ENCODE measurements around the gene PDE4B. TPM values are rescaled to one million over a fixed set of nuclear protein-coding genes. Genes with fewer than 3 reads are reported as not detected.

PDE4B gene
- total RNA-seq, 1 donor from 2014 or later = 7.6 TPM

GRCh38 chr1:66012106-66012784, 219.6 kb downstream of the PDE4B start:
- H3K9me3 ChIP-seq (ENCODE audit: insufficient read depth, low read depth, low read length) = no peaks in the 10 kb centered on the region
- Mint-ChIP-seq H3K27ac (ENCODE audit: unreplicated experiment) (no peak overlapping the region), H3K4me1 (ENCODE audit: low read depth, unreplicated experiment) (no peaks in the 10 kb centered on the region), H3K36me3 (ENCODE audit: low read depth, unreplicated experiment) (no peaks in the 10 kb centered on the region), H3K9me3 (ENCODE audit: unreplicated experiment) (no peaks in the 10 kb centered on the region), H3K4me3 (ENCODE audit: unreplicated experiment) (no peak overlapping the region), H3K27me3 (ENCODE audit: low read depth, unreplicated experiment) (peaks cover 10% of the 10 kb centered on the region)
- no peaks in the 10 kb centered on the region for H3K4me1 ChIP-seq (ENCODE audit: insufficient read depth, low read length)
- H4K20me1 ChIP-seq (ENCODE audit: insufficient read depth, low read length) = no peaks in the 10 kb centered on the region
- no peaks in the 10 kb centered on the region for H3K27me3 ChIP-seq (ENCODE audit: insufficient read depth, low read length)
- no peak overlapping the region for H2AFZ ChIP-seq (ENCODE audit: low read depth, low read length)
- TF ChIP-seq CTCF (IDR thresholded peaks at IDR 0.05; ENCODE audit: insufficient read depth, low read depth, low read length) (no peak), EZH2 (IDR thresholded peaks at IDR 0.05; ENCODE audit: insufficient read depth, low read length) (no peak)
- FAIRE-seq (no peak), DNase-seq (ENCODE audit: low read depth) (no peak)
- H3K4me3 ChIP-seq (ENCODE audit: insufficient read depth, low read depth, low read length) = no peak overlapping the region
- H3K9ac ChIP-seq (ENCODE audit: low read length) = no peak overlapping the region
- no peaks in the 10 kb centered on the region for H3K36me3 ChIP-seq (ENCODE audit: insufficient read depth, low read length)
- no peak overlapping the region for H3K4me2 ChIP-seq (ENCODE audit: low read length)
- no peaks in the 10 kb centered on the region for H3K79me2 ChIP-seq (ENCODE audit: insufficient read depth, low read length)
- no peak overlapping the region for H3K27ac ChIP-seq (ENCODE audit: low read depth, low read length)

GRCh38 chr1:66013371-66013770, 220.7 kb downstream of the PDE4B start:
- no peaks in the 10 kb centered on the region for H3K36me3 ChIP-seq (ENCODE audit: insufficient read depth, low read length)
- H3K27ac Mint-ChIP-seq (ENCODE audit: unreplicated experiment) = no peak overlapping the region
- no peak for FAIRE-seq

More at GRCh38 chr1:66013371-66013770, 220.7 kb downstream of the PDE4B start:
- no peak overlapping the region for H3K4me2 ChIP-seq (ENCODE audit: low read length)
- H3K9me3 Mint-ChIP-seq (ENCODE audit: unreplicated experiment) = no peaks in the 10 kb centered on the region
- no peaks in the 10 kb centered on the region for H3K9me3 ChIP-seq (ENCODE audit: insufficient read depth, low read depth, low read length)
- H3K27me3 Mint-ChIP-seq (ENCODE audit: low read depth, unreplicated experiment) = peaks cover 10% of the 10 kb centered on the region
- no peaks in the 10 kb centered on the region for H3K4me1 Mint-ChIP-seq (ENCODE audit: low read depth, unreplicated experiment)
- no peak overlapping the region for H3K4me3 Mint-ChIP-seq (ENCODE audit: unreplicated experiment)
- no peak overlapping the region for H3K4me3 ChIP-seq (ENCODE audit: insufficient read depth, low read depth, low read length)
- H3K36me3 Mint-ChIP-seq (ENCODE audit: low read depth, unreplicated experiment) = no peaks in the 10 kb centered on the region
- no peaks in the 10 kb centered on the region for H4K20me1 ChIP-seq (ENCODE audit: insufficient read depth, low read length)
- DNase-seq (ENCODE audit: low read depth) = no peak
- H3K9ac ChIP-seq (ENCODE audit: low read length) = no peak overlapping the region
- H3K27me3 ChIP-seq (ENCODE audit: insufficient read depth, low read length) = no peaks in the 10 kb centered on the region
- H3K79me2 ChIP-seq (ENCODE audit: insufficient read depth, low read length) = no peaks in the 10 kb centered on the region
- H3K27ac ChIP-seq (ENCODE audit: low read depth, low read length) = no peak overlapping the region
- TF ChIP-seq CTCF (IDR thresholded peaks at IDR 0.05; ENCODE audit: insufficient read depth, low read depth, low read length) (no peak), EZH2 (IDR thresholded peaks at IDR 0.05; ENCODE audit: insufficient read depth, low read length) (no peak)
- H2AFZ ChIP-seq (ENCODE audit: low read depth, low read length) = no peak overlapping the region
- no peaks in the 10 kb centered on the region for H3K4me1 ChIP-seq (ENCODE audit: insufficient read depth, low read length)
